Measurements from ENCODE around the gene POU1F1.

The POU1F1 gene

GRCh38 chr3:87288446-87288845, 12.1 kb upstream of the POU1F1 start:
- Histone ChIP-seq H3K4me3 (ENCODE audit: low read depth in 1 of 2, low read length in 2 of 2) (no peak overlapping the region), H3K27me3 (ENCODE audit: control insufficient read depth in 1 of 2, insufficient read depth in 2 of 2, low read length in 2 of 2) (no peaks in the 10 kb centered on the region), H3K9ac (ENCODE audit: low read length) (no peak overlapping the region)

GRCh38 chr3:87287011-87287410, 10.6 kb upstream of the POU1F1 start:
- Histone ChIP-seq H3K36me3 (ENCODE audit: insufficient read depth, low read length) (no peaks in the 10 kb centered on the region), H3K9ac (ENCODE audit: low read length) (no peak overlapping the region), H3K27me3 (ENCODE audit: control insufficient read depth in 1 of 2, insufficient read depth in 2 of 2, low read length in 2 of 2) (no peaks in the 10 kb centered on the region), H3K9me3 (ENCODE audit: low read length) (no peaks in the 10 kb centered on the region), H3K4me3 (ENCODE audit: low read depth in 1 of 2, low read length in 2 of 2) (no peak overlapping the region), H3K4me1 (ENCODE audit: insufficient read depth, low read length) (no peaks in the 10 kb centered on the region), H3K27ac (ENCODE audit: low read depth, low read length) (no peak overlapping the region)

More at GRCh38 chr3:87288446-87288845, 12.1 kb upstream of the POU1F1 start:
- Histone ChIP-seq H3K36me3 (ENCODE audit: insufficient read depth, low read length) (no peaks in the 10 kb centered on the region), H3K27ac (ENCODE audit: low read depth, low read length) (no peak overlapping the region), H3K9me3 (ENCODE audit: low read length) (no peaks in the 10 kb centered on the region), H3K4me1 (ENCODE audit: insufficient read depth, low read length) (no peaks in the 10 kb centered on the region)

- H3K36me3 ChIP-seq (ENCODE audit: insufficient read depth, low read length), result no peaks in the 10 kb centered on the region
- H3K9ac ChIP-seq (ENCODE audit: low read length), result no peak overlapping the region
- H3K27me3 ChIP-seq (ENCODE audit: control insufficient read depth in 1 of 2, insufficient read depth in 2 of 2, low read length in 2 of 2), result no peaks in the 10 kb centered on the region
- no peaks in the 10 kb centered on the region for H3K9me3 ChIP-seq (ENCODE audit: low read length)
- no peak overlapping the region for H3K4me3 ChIP-seq (ENCODE audit: low read depth in 1 of 2, low read length in 2 of 2)
- no peak overlapping the region for H3K27ac ChIP-seq (ENCODE audit: low read depth, low read length)
- no peaks in the 10 kb centered on the region for H3K4me1 ChIP-seq (ENCODE audit: insufficient read depth, low read length)
Measured at GRCh38 chr3:87272718-87273341, 3.6 kb downstream of the POU1F1 start.

- H3K9ac ChIP-seq (ENCODE audit: low read length), result no peak overlapping the region
- no peak overlapping the region for H3K27ac ChIP-seq (ENCODE audit: low read depth, low read length)
- no peaks in the 10 kb centered on the region for H3K9me3 ChIP-seq (ENCODE audit: low read length)
- H3K4me3 ChIP-seq (ENCODE audit: low read depth in 1 of 2, low read length in 2 of 2), result no peak overlapping the region
- H3K36me3 ChIP-seq (ENCODE audit: insufficient read depth, low read length), result no peaks in the 10 kb centered on the region
- H3K4me1 ChIP-seq (ENCODE audit: insufficient read depth, low read length), result no peaks in the 10 kb centered on the region
- H3K27me3 ChIP-seq (ENCODE audit: control insufficient read depth in 1 of 2, insufficient read depth in 2 of 2, low read length in 2 of 2), result no peaks in the 10 kb centered on the region
Measured at GRCh38 chr3:87270908-87271700, 5.3 kb downstream of the POU1F1 start.

- H3K27ac ChIP-seq (ENCODE audit: low read depth, low read length), result no peak overlapping the region
- H3K9ac ChIP-seq (ENCODE audit: low read length), result no peak overlapping the region
- H3K9me3 ChIP-seq (ENCODE audit: low read length), result no peaks in the 10 kb centered on the region
- no peak overlapping the region for H3K4me3 ChIP-seq (ENCODE audit: low read depth in 1 of 2, low read length in 2 of 2)
- no peaks in the 10 kb centered on the region for H3K36me3 ChIP-seq (ENCODE audit: insufficient read depth, low read length)
- no peaks in the 10 kb centered on the region for H3K4me1 ChIP-seq (ENCODE audit: insufficient read depth, low read length)
- no peaks in the 10 kb centered on the region for H3K27me3 ChIP-seq (ENCODE audit: control insufficient read depth in 1 of 2, insufficient read depth in 2 of 2, low read length in 2 of 2)
Measured at GRCh38 chr3:87269723-87270122, 6.7 kb downstream of the POU1F1 start.

GRCh38 chr3:87268646-87269211, 7.7 kb downstream of the POU1F1 start:
- no peaks in the 10 kb centered on the region for H3K27me3 ChIP-seq (ENCODE audit: control insufficient read depth in 1 of 2, insufficient read depth in 2 of 2, low read length in 2 of 2)
- no peak overlapping the region for H3K9ac ChIP-seq (ENCODE audit: low read length)
- no peaks in the 10 kb centered on the region for H3K9me3 ChIP-seq (ENCODE audit: low read length)
- H3K4me3 ChIP-seq (ENCODE audit: low read depth in 1 of 2, low read length in 2 of 2), result no peak overlapping the region
- H3K4me1 ChIP-seq (ENCODE audit: insufficient read depth, low read length), result no peaks in the 10 kb centered on the region
- no peaks in the 10 kb centered on the region for H3K36me3 ChIP-seq (ENCODE audit: insufficient read depth, low read length)
- no peak overlapping the region for H3K27ac ChIP-seq (ENCODE audit: low read depth, low read length)

- no peaks in the 10 kb centered on the region for H3K9me3 ChIP-seq (ENCODE audit: low read length)
- no peak overlapping the region for H3K27ac ChIP-seq (ENCODE audit: low read depth, low read length)
- H3K36me3 ChIP-seq (ENCODE audit: insufficient read depth, low read length), result no peaks in the 10 kb centered on the region
- H3K4me3 ChIP-seq (ENCODE audit: low read depth in 1 of 2, low read length in 2 of 2), result no peak overlapping the region
- H3K27me3 ChIP-seq (ENCODE audit: control insufficient read depth in 1 of 2, insufficient read depth in 2 of 2, low read length in 2 of 2), result no peaks in the 10 kb centered on the region
- no peak overlapping the region for H3K9ac ChIP-seq (ENCODE audit: low read length)
- H3K4me1 ChIP-seq (ENCODE audit: insufficient read depth, low read length), result no peaks in the 10 kb centered on the region
Measured at GRCh38 chr3:87267953-87268645, 8.3 kb downstream of the POU1F1 start.

- Histone ChIP-seq H3K4me3 (ENCODE audit: low read depth in 1 of 2, low read length in 2 of 2) (no peak overlapping the region), H3K9me3 (ENCODE audit: low read length) (no peaks in the 10 kb centered on the region), H3K9ac (ENCODE audit: low read length) (no peak overlapping the region), H3K36me3 (ENCODE audit: insufficient read depth, low read length) (no peaks in the 10 kb centered on the region), H3K27me3 (ENCODE audit: control insufficient read depth in 1 of 2, insufficient read depth in 2 of 2, low read length in 2 of 2) (no peaks in the 10 kb centered on the region), H3K27ac (ENCODE audit: low read depth, low read length) (no peak overlapping the region), H3K4me1 (ENCODE audit: insufficient read depth, low read length) (no peaks in the 10 kb centered on the region)
Measured at GRCh38 chr3:87261925-87262324, 14.5 kb downstream of the POU1F1 start.

- Histone ChIP-seq H3K27ac (ENCODE audit: low read depth, low read length) (no peak overlapping the region), H3K9ac (ENCODE audit: low read length) (no peak overlapping the region), H3K36me3 (ENCODE audit: insufficient read depth, low read length) (no peaks in the 10 kb centered on the region), H3K4me1 (ENCODE audit: insufficient read depth, low read length) (no peaks in the 10 kb centered on the region), H3K4me3 (ENCODE audit: low read depth in 1 of 2, low read length in 2 of 2) (no peak overlapping the region), H3K9me3 (ENCODE audit: low read length) (no peaks in the 10 kb centered on the region), H3K27me3 (ENCODE audit: control insufficient read depth in 1 of 2, insufficient read depth in 2 of 2, low read length in 2 of 2) (no peaks in the 10 kb centered on the region)
Measured at GRCh38 chr3:87260270-87260669, 16.1 kb downstream of the POU1F1 start.

GRCh38 chr3:87250009-87250408, 26.4 kb downstream of the POU1F1 start:
- Histone ChIP-seq H3K9ac (ENCODE audit: low read length) (no peak overlapping the region), H3K4me3 (ENCODE audit: low read depth in 1 of 2, low read length in 2 of 2) (no peak overlapping the region), H3K36me3 (ENCODE audit: insufficient read depth, low read length) (peaks cover 15% of the 10 kb centered on the region), H3K9me3 (ENCODE audit: low read length) (no peaks in the 10 kb centered on the region), H3K27me3 (ENCODE audit: control insufficient read depth in 1 of 2, insufficient read depth in 2 of 2, low read length in 2 of 2) (no peaks in the 10 kb centered on the region), H3K27ac (ENCODE audit: low read depth, low read length) (no peak overlapping the region), H3K4me1 (ENCODE audit: insufficient read depth, low read length) (no peaks in the 10 kb centered on the region)

- Histone ChIP-seq H3K9ac (ENCODE audit: low read length) (no peak overlapping the region), H3K4me1 (ENCODE audit: insufficient read depth, low read length) (no peaks in the 10 kb centered on the region), H3K9me3 (ENCODE audit: low read length) (no peaks in the 10 kb centered on the region), H3K27ac (ENCODE audit: low read depth, low read length) (no peak overlapping the region), H3K27me3 (ENCODE audit: control insufficient read depth in 1 of 2, insufficient read depth in 2 of 2, low read length in 2 of 2) (no peaks in the 10 kb centered on the region), H3K4me3 (ENCODE audit: low read depth in 1 of 2, low read length in 2 of 2) (no peak overlapping the region), H3K36me3 (ENCODE audit: insufficient read depth, low read length) (peaks cover 15% of the 10 kb centered on the region)
Measured at GRCh38 chr3:87248831-87249230, 27.6 kb downstream of the POU1F1 start.

Data from muscle layer of colon (tissue), 2 donors.